ENCODE measurements around the gene TRAPPC5. TPM values are rescaled to one million over a fixed set of nuclear protein-coding genes. Genes with fewer than 3 reads are reported as not detected.

Gene TRAPPC5
- total RNA-seq, 2 donors from 2014 or later = 105 to 150 TPM

GRCh38 chr19:7698583-7698982 lies 17.9 kb downstream of the TRAPPC5 start:
- Histone ChIP-seq H3K27ac (no peak overlapping the region), H3K36me3 (no peaks in the 10 kb centered on the region), H3K4me1 (replicated peaks) (no peaks in the 10 kb centered on the region), H3K27me3 (replicated peaks; ENCODE audit: insufficient read depth) (peaks cover 14% of the 10 kb centered on the region), H3K9me3 (no peaks in the 10 kb centered on the region), H3K4me3 (no peak overlapping the region)
- DNase-seq (ENCODE audit: low spot score) = no peak
- TF ChIP-seq POLR2A (IDR thresholded peaks at IDR 0.05) = no peak
- TF ChIP-seq CTCF (IDR thresholded peaks at IDR 0.05) = no peak
- TF ChIP-seq POLR2AphosphoS5 (IDR thresholded peaks at IDR 0.05) = no peak
- intact Hi-C loops (cut with DNase I) = no loop called here
- 29% methylated on average over 11 of the region's 11 CpGs for WGBS

- Histone ChIP-seq H3K4me1 (replicated peaks) (no peaks in the 10 kb centered on the region), H3K36me3 (no peaks in the 10 kb centered on the region), H3K4me3 (no peak overlapping the region), H3K9me3 (no peaks in the 10 kb centered on the region), H3K27me3 (replicated peaks; ENCODE audit: insufficient read depth) (peaks cover 14% of the 10 kb centered on the region), H3K27ac (no peak overlapping the region)
- 46% methylated on average over 2 of the region's 2 CpGs for WGBS
- DNase-seq (ENCODE audit: low spot score) = no peak
- intact Hi-C loops (cut with DNase I) = no loop called here
- no peak for TF ChIP-seq CTCF (IDR thresholded peaks at IDR 0.05)
- no peak for TF ChIP-seq POLR2AphosphoS5 (IDR thresholded peaks at IDR 0.05)
- no peak for TF ChIP-seq POLR2A (IDR thresholded peaks at IDR 0.05)
Measured at GRCh38 chr19:7699003-7699402, 18.4 kb downstream of the TRAPPC5 start.

DNA sequence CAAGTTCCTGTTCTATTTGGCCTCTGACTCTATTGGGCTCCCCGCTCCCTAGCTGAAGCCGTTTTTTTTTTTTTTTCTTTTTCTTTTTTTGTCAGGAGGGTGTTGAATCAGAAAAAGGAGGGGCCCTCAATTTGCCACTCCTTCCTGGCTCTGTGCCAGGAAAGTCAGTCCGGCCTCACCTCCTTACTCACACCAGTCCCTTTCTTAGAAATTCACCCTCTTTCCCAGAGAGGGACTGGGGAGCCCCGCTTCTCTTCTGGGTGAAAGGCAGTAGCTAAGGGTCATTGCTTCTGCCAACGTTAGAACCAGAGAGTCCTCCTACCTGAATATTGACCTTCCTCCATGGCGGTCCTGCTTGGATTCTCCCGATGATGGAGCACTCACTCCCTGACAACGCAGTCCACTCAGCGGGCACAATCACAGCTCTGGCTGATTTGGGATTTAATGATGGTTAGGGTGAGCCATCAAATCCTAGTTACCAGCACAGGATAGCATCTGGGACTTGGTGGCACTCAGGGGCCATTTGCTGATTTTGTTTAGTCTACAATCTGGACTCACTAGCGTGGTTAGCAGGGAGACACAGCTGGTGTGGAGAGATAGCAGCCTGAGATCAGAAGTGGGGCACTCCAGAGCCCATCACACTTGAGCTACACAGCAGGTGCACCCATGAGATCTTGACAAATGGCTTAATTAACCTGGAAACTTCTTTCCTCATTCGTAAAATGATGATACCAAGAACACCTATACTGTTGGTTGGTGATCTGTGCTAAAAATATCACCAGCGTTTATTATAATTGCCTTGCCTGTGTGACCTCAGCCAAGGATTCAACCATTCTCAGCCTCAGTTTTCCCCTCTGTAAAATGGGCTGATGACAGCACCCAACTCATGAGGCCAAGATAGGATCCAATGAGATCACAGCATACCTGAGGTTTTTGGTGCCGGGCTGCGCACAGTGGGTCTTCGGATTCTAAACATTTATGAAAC lies 19.1 kb downstream of the TRAPPC5 start:
- Histone ChIP-seq H3K4me1 (replicated peaks) (no peaks in the 10 kb centered on the region), H3K27me3 (replicated peaks; ENCODE audit: insufficient read depth) (peaks cover 14% of the 10 kb centered on the region), H3K4me3 (no peak overlapping the region), H3K9me3 (no peaks in the 10 kb centered on the region), H3K36me3 (no peaks in the 10 kb centered on the region), H3K27ac (no peak overlapping the region)
- intact Hi-C loops (cut with DNase I) = no loop called here
- DNase-seq (ENCODE audit: low spot score) = no peak
- no peak for TF ChIP-seq POLR2AphosphoS5 (IDR thresholded peaks at IDR 0.05)
- no peak for TF ChIP-seq POLR2A (IDR thresholded peaks at IDR 0.05)
- TF ChIP-seq CTCF (IDR thresholded peaks at IDR 0.05) = no peak
- WGBS = 58% methylated on average over 15 of the region's 15 CpGs

DNA sequence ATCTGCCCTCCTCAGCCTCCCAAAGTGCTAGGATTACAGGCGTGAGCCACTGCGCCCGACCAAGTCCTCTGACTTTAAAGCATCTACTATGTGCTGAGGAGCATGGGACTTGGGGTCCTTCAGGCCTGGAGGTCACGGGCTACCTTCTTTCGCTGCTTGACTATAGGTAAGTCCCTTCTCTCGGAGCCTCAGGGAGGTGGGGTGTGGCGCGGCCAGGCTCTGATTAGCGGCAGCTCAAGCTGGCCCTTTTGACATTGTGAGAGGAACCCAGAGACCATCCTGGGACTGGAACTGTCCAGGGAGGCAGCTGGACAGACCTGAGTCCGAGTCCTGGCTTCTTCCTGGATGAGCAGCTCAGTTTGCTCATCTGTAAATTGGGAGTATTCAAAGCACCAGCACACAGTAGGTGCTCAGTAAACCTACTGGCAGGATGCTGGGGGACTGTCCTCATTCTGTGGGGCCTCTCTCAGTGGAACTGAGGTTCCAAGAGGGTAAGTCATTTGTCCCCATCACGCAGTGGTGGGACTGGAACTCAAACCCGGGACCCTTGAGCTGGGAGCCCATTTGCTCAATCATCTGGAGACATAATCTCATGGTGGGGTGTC lies 20.5 kb downstream of the TRAPPC5 start:
- H3K36me3 ChIP-seq = no peaks in the 10 kb centered on the region
- WGBS = 95% methylated on average over 12 of the region's 12 CpGs
- no peak overlapping the region for H3K4me3 ChIP-seq
- H3K27ac ChIP-seq = no peak overlapping the region
- intact Hi-C loops (cut with DNase I) = no loop called here
- H3K27me3 ChIP-seq (replicated peaks; ENCODE audit: insufficient read depth) = peaks cover 14% of the 10 kb centered on the region
- no peak for DNase-seq (ENCODE audit: low spot score)
- no peaks in the 10 kb centered on the region for H3K4me1 ChIP-seq (replicated peaks)
- TF ChIP-seq POLR2AphosphoS5 (IDR thresholded peaks at IDR 0.05) (no peak), CTCF (IDR thresholded peaks at IDR 0.05) (no peak), POLR2A (IDR thresholded peaks at IDR 0.05) (no peak)
- no peaks in the 10 kb centered on the region for H3K9me3 ChIP-seq
